Pancreas (tissue), 10 donors: ENCODE data around the gene EIF3L. TPM values are rescaled to one million over a fixed set of nuclear protein-coding genes. Genes with fewer than 3 reads are reported as not detected.
"Not testable (repeated sequence)": the region's sequence is repeated elsewhere in the genome, so short reads cannot be mapped to it uniquely, and the experiment has no call there.

ENCODE experiments used
- ATAC-seq, 4 donors: fragments of 200-7000 bp; cut with Tn5 transposase; one replicate each; pipeline versions ENCODE4 v1.8.0 to v1.9.1; 2020; ENCODE audit warnings: mild to moderate bottlenecking in 4 of 4, moderate library complexity in 4 of 4
- DNase-seq, 6 donors: peaks; one replicate each; pipeline ENCODE4 v3.0.0-alpha.2; 2020
- FAIRE-seq: peaks from 2 replicates; lab custom pipeline; 2012; peaks lifted over from hg19 to GRCh38; lab: Jason Lieb, UNC
- H3K27ac ChIP-seq, 4 donors: fragments of 200-600 bp; sonication (generic); 1 replicate in 3 of 4; 2 replicates in 1 of 4; pipeline versions ENCODE4 v1.5.0 to v1.8.0; 2020
- H3K27me3 ChIP-seq, 4 donors: fragments of 200-600 bp; one replicate each; pipeline ENCODE4 v1.8.0; 2021
- H3K36me3 ChIP-seq, 3 donors: fragments of 200-600 bp; sonication (generic) in 1 of 3; one replicate each; pipeline versions ENCODE4 v1.5.0 to v1.8.0; 2020 to 2021
- H3K4me1 ChIP-seq, 3 donors: fragments of 200-600 bp; one replicate each; pipeline ENCODE4 v1.8.0; 2021
- H3K4me3 ChIP-seq, 4 donors: fragments of 200-600 bp; sonication (generic) in 2 of 4; one replicate each; pipeline versions ENCODE4 v1.5.0 to v1.8.0; 2020 to 2021
- H3K9me3 ChIP-seq, 4 donors: fragments of 200-600 bp; one replicate each; pipeline ENCODE4 v1.8.0; 2021
- CTCF ChIP-seq, 4 donors: fragments of 200-600 bp; sonication (generic) in 3 of 4; IDR thresholded peaks; one replicate each; pipeline versions ENCODE4 v1.5.0 to v1.8.0; 2021; ENCODE audit warnings: antibody characterized with exemption in 4 of 4
- WGBS, 2 donors: extraction: QIAGEN DNeasy Blood & Tissue Kit; methylation state at CpG; one replicate each; pipeline ENCODE4 v1.1.7; 2013; 5-methylcytosine and 5-hydroxymethylcytosine counted together
- intact Hi-C, 3 donors: fragments of 100-400 bp; cut with DNase I; formaldehyde crosslinking; loops; one replicate each; pipeline versions ENCODE4 v1.11.1 to v1.14.2; 2022
- polyA plus RNA-seq, 2 donors: library from polyadenylated mRNA; stranded (reverse); fragments of 200-250 nt; gene quantifications; one replicate each; pipeline ENCODE4 v1.2.3, GENCODE V29; 2013
- total RNA-seq, 6 donors: library from RNA; stranded (reverse); fragmentation: NEBNext Ultra II Directional in 4 of 6; extraction: Animal tissue kit (Norgen Biotek cat#: 25700) in 4 of 6; gene quantifications; one replicate each; pipeline versions ENCODE4 v1.2.1 to v1.2.4, GENCODE V29; 2021 to 2023
- donor health status: healthy with polysubstance abuse.
- donor health status: DM: no; HTN: no; CAD: no; lungs with moderate emphysema.
- donor health status: DM: no; HTN: no; CAD: no.
- donor health status: control.
- donor health status: control.
- donor health status: Bipolar disorder and iron deficiency.
- donor health status: DM: yes; HTN: yes; CAD: no.
- donor health status: DM: no; HTN: no; CAD: no.
- donor health status: DM: no; HTN: no; CAD: no.
- donor health status: DM: yes; HTN: yes; CAD: no.

The EIF3L gene
- total RNA-seq = 100 to 1,000 TPM; 267 to 412 (median 348) TPM
- 100 to 1,000 TPM; 162 to 242 TPM for polyA plus RNA-seq

- intact Hi-C loops = no loop called here
- 0 to 1% methylated on average over 49 of the region's 49 CpGs for WGBS, 2 donors
- DNase-seq = peak; percentile 87 to 96 (median 88)
- peak within 1 kb of the TSS; percentile 38 to 86 (median 72) for H3K4me3 ChIP-seq
- no peaks in the 10 kb centered on the region for H3K9me3 ChIP-seq
- peaks cover 14 to 43% (median 36%) of the 10 kb centered on the region in 3 donors for H3K4me1 ChIP-seq
- no peak for FAIRE-seq
- H3K27ac ChIP-seq = peak within 1 kb of the TSS; percentile 35 to 84 (median 74)
- H3K36me3 ChIP-seq = peaks cover 3 to 15% (median 13%) of the 10 kb centered on the region in 3 donors
- TF ChIP-seq CTCF (IDR thresholded peaks at IDR 0.05) = no peak
- no peaks in the 10 kb centered on the region for H3K27me3 ChIP-seq
- peak; percentile 84 to 93 (median 90) for ATAC-seq
Observed at GRCh38 chr22:37849089-37849751, at the start of gene EIF3L. Gene EIF3L (plus strand): TSS chr22:37849419. CDS start chr22:37849450, 31 bp downstream.

GRCh38 chr22:37799979-37800378 is 49.2 kb upstream of the EIF3L start:
- H3K27me3 ChIP-seq, H3K4me3 ChIP-seq, FAIRE-seq, H3K4me1 ChIP-seq, H3K36me3 ChIP-seq, H3K27ac ChIP-seq, DNase-seq, H3K9me3 ChIP-seq, ATAC-seq: not testable (repeated sequence)
- 73 to 84% methylated on average over 7 to 9 of the region's 9 CpGs for WGBS, 2 donors
- intact Hi-C loops = loop anchor here in 1 of 3 donors (10.0 kb wide), 1 partner anchor 155 kb away; no protein-coding TSS in a partner anchor

- peak; percentile 9 to 41 (median 16) for ATAC-seq
- Histone ChIP-seq H3K36me3 (no peaks in the 10 kb centered on the region), H3K4me1 (no peaks in the 10 kb centered on the region)
Observed at GRCh38 chr22:37801946-37802309, 47.3 kb upstream of the EIF3L start.

GRCh38 chr22:37802310-37803194 is 46.7 kb upstream of the EIF3L start:
- intact Hi-C loops = no loop called here
- no peak for TF ChIP-seq CTCF (IDR thresholded peaks at IDR 0.05)
- Histone ChIP-seq H3K9me3 (no peaks in the 10 kb centered on the region), H3K27ac (peak overlapping the region; percentile 70 to 89 (median 79)), H3K36me3 (no peaks in the 10 kb centered on the region), H3K27me3 (no peaks in the 10 kb centered on the region), H3K4me1 (no peaks in the 10 kb centered on the region), H3K4me3 (peak overlapping the region; percentile 41 to 61 (median 56))
- ATAC-seq (peak; percentile 39 to 63 (median 51)), DNase-seq (peak; percentile 66 to 86 (median 72)), FAIRE-seq (no peak)
- 1% methylated on average over 51 to 63 of the region's 63 CpGs for WGBS, 2 donors

More at GRCh38 chr22:37801946-37802309, 47.3 kb upstream of the EIF3L start:
- peak overlapping the region; percentile 41 to 61 (median 56) for H3K4me3 ChIP-seq
- H3K27me3 ChIP-seq = no peaks in the 10 kb centered on the region
- FAIRE-seq (no peak), DNase-seq (peak in 1 of 6 donors; percentile 59)
- WGBS, 2 donors = 0 to 2% methylated on average over 13 of the region's 13 CpGs
- H3K27ac ChIP-seq = peak overlapping the region; percentile 70 to 89 (median 79)
- intact Hi-C loops = no loop called here
- no peaks in the 10 kb centered on the region for H3K9me3 ChIP-seq
- TF ChIP-seq CTCF (IDR thresholded peaks at IDR 0.05) = no peak

GRCh38 chr22:37803195-37803638 is 46.0 kb upstream of the EIF3L start:
- TF ChIP-seq CTCF (IDR thresholded peaks at IDR 0.05) = no peak
- intact Hi-C loops = no loop called here
- FAIRE-seq (no peak), ATAC-seq (no peak), DNase-seq (no peak)
- Histone ChIP-seq H3K9me3 (no peaks in the 10 kb centered on the region), H3K27me3 (no peaks in the 10 kb centered on the region), H3K36me3 (no peaks in the 10 kb centered on the region), H3K4me1 (no peaks in the 10 kb centered on the region), H3K27ac (peak overlapping the region in 3 of 4 donors; percentile 78 to 89 (median 80)), H3K4me3 (peak overlapping the region in 2 of 4 donors; percentile 56 to 61)
- WGBS, 2 donors = 19 to 20% methylated on average over 16 of the region's 16 CpGs
